HG02642 (cell line): ENCODE measurements around the gene RALGPS1.

Experiments used
- ATAC-seq: cut with Tn5 transposase; IDR thresholded peaks from one replicate; pipeline ENCODE4 v1.9.1; 2021; ENCODE audit warnings: mild to moderate bottlenecking; ENCODE audit not compliant: unreplicated experiment, poor library complexity

RALGPS1 gene

GRCh38 chr9:127067603-127068220 lies 153.1 kb downstream of the RALGPS1 start:
- no peak for ATAC-seq

- no peak for ATAC-seq
These were observed 160.3 kb downstream of the RALGPS1 start for GRCh38 chr9:127074561-127075548.

- ATAC-seq = no peak
These were observed 161.2 kb downstream of the RALGPS1 start for GRCh38 chr9:127075624-127076372.

- no peak for ATAC-seq
These were observed 162.5 kb downstream of the RALGPS1 start for GRCh38 chr9:127076860-127077643.

GRCh38 chr9:127077644-127077946 lies 163.0 kb downstream of the RALGPS1 start:
- ATAC-seq = no peak

- no peak for ATAC-seq
These were observed 163.8 kb downstream of the RALGPS1 start for GRCh38 chr9:127078336-127078735.

- ATAC-seq = no peak
These were observed 164.4 kb downstream of the RALGPS1 start for GRCh38 chr9:127078988-127079387.

GRCh38 chr9:127079446-127080140 lies 165.0 kb downstream of the RALGPS1 start:
- no peak for ATAC-seq

- no peak for ATAC-seq
These were observed 166.9 kb downstream of the RALGPS1 start for GRCh38 chr9:127081250-127082185.

GRCh38 chr9:127083138-127083980 lies 168.8 kb downstream of the RALGPS1 start:
- no peak for ATAC-seq

GRCh38 chr9:127084076-127085039 lies 169.8 kb downstream of the RALGPS1 start:
- ATAC-seq = no peak

GRCh38 chr9:127085186-127085585 lies 170.6 kb downstream of the RALGPS1 start:
- ATAC-seq = no peak

GRCh38 chr9:127086771-127087170 lies 172.2 kb downstream of the RALGPS1 start:
- no peak for ATAC-seq

GRCh38 chr9:127087411-127087810 lies 172.8 kb downstream of the RALGPS1 start:
- ATAC-seq = no peak

- no peak for ATAC-seq
These were observed 173.3 kb downstream of the RALGPS1 start for GRCh38 chr9:127087836-127088235.

GRCh38 chr9:127088724-127089615 lies 174.4 kb downstream of the RALGPS1 start:
- ATAC-seq = no peak
